GM19099 (cell line): Measurements from ENCODE around the gene CASZ1.

Source experiments
- POLR2A ChIP-seq: IDR thresholded peaks from 3 replicates; pipeline ENCODE4 v1.6.1; 2011; ENCODE audit warnings: low read depth; ENCODE audit not compliant: insufficient read length; ENCODE audit errors: extremely low read depth

The CASZ1 gene

DNA sequence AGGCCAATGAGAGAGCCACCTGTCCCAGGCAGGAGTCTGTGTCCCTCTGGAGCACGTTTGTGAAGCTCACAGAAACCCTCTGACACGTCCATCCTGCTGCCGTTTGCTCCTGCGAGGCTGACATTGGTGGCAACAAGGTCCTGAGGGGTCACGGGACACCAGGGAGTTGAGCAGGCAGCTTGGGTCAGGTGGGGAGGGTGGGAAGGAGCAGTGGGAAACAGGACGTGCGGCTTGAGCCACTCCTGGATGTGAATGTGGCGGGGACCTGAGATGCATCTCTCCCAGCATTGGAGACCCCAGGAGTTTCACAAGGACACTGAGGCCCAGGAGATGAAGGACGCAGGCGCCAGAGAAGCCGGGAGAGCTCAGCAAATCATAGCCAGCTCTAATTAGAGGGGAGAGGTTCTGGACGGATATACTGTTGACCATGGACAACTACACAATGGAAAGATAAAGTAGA lies 172.7 kb downstream of the CASZ1 start:
- TF ChIP-seq POLR2A: no peak

DNA sequence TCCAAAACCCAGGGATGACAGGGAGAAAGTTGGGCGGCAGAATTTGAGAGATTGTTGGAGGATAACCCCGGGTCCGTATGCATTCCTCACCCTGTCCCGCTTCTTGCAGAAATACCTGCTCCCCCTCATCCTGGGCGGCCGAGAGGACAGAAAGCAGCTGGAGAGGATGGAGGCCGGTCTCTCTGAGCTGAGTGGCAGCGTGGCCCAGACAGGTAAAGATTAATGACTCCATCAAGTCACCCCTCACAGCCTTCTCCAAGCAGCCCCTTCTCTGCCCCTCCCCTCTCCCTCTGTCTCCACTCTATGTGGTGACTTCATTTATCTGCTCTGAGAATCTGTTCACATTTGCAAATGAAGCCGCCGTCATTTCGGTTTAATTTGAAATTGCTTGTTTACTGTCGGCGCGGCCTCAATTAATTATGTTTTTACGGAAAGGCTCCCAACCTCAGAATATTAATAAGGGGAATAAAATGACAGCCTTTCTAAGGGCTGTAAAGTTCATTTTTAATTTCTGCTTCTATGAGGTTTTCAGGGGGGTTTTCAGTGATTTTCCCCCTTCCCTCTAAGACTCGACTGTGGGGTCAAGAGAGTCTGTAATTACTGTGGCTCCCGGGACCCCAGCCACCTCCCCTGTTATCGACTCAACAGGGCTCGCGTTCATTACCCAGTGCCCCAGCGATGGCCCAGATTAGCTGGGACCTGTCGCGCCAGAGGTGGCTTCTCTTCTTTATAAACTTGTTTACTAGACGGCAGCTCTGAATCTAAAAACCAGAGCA lies 173.3 kb downstream of the CASZ1 start:
- no peak for TF ChIP-seq POLR2A

DNA sequence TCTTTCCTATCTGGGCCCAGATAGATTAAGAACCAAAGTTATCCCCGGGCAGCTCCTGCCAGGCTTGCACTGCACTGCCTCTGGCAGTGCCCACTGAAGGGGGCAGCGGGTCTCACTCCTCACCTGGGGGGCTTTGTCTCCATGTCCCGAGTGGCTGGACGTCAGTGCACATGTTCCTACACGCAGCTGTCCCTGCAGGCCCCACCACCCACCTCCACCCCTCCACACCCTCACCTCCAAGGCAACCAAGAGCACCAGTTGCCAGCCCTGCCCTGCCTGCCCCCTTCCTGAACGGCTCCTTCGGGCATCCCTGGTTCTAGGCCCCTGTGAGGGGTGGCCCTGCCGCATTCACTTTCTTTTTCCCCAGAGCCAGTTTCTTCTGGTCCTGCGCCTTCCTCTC lies 174.5 kb downstream of the CASZ1 start:
- TF ChIP-seq POLR2A: no peak

DNA sequence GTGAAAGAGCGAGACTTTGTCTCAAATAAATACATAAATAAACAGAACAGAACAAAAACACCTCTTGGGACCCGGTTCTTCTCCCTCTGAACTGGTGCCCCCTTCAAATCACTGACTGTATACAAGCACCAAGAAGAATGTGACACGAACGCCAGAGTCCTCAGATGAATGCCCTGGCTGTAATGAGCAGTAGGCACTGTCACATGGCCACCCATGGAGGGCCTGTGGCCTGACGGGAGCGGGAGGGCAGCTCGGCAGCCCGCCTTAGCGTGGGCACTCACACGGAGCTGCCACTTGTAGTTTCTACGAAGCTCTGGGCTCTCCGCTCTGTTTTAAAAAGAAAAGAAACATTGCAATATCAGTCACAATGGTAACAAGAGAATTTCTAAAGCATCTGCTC lies 175.7 kb downstream of the CASZ1 start:
- TF ChIP-seq POLR2A: no peak

DNA sequence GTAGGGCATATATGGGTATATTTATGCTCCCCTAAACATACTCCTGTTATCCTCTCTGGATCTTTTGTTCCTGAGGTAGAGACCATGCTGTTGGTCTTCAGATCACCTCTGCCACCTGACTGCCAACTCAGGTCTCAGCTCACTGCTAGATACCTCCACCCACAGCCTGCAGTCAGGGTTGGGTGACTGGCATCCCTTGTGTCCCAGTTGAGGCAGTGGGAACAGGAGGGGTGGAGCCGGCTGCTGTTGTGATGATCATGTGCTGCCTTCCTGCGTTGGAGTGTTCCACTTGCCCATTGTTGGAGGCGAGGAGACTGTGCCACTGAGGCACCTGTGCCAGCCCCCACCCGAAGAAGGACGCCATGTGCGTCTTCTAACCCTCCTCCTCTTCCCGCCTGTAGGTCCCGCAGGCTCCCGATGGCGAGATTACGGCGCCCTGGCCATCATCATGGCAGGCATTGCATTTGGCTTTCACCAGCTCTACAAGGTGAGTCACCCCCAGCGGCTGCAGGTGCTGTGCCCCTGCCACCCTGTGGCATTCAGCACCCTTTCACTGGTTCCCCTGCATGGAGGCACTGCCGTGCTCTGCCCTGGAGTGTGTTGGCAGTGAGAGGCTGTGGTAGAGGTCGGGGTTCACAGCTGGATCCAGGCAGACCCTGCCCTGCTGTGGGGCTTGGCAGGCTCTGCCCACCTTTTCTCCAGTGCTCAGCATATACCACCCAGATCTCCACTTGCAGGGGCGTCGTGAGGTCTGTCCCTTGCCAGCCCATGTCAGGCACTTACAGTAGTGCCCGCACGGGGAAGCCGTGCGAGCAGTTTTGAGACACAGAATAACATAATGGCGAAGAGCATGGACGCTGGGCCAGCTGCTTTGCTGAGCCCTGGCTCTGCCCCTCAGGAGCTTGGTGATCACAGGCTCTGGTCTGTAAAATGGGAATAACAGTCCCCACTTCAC lies 178.2 kb downstream of the CASZ1 start:
- no peak for TF ChIP-seq POLR2A

DNA sequence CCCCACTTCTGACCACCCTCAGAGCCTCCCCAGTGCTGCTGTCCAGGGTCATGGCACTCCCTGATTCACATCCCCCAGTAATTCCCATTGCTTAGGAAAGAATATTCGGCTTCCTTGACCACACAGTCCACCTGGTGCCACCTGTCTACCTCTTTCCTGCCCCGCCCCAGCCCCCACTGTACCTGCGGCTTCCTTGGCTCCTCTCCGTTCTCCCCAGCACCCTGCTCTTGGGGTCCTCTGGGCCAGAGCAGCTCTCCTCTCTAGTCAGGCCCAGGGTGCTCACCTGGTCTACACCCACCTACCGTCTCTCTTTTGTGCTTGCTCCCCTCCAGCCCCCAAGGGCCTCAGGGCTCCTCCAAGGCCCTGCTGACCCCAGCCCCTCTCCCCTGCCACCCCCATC lies 179.1 kb downstream of the CASZ1 start:
- TF ChIP-seq POLR2A: no peak

DNA sequence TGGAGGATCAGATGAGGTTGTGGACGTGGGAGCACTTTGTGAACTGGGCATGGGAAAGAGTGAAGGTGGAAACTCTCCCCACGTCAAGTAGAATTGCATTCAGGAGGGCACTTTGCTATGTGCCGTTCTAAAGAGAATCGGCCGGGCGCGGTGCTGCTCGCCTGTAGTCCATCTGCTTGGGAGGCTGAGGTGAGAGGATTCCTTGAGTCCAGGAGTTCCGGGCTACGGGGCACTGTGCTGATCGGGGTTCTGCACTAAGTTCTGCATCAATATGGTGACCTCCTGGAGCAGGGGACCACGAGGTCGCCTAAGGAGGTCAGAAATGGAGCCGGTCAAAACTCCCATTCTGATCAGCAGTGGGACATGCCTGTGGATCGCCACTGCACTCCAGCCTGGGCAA lies 179.8 kb downstream of the CASZ1 start:
- no peak for TF ChIP-seq POLR2A

DNA sequence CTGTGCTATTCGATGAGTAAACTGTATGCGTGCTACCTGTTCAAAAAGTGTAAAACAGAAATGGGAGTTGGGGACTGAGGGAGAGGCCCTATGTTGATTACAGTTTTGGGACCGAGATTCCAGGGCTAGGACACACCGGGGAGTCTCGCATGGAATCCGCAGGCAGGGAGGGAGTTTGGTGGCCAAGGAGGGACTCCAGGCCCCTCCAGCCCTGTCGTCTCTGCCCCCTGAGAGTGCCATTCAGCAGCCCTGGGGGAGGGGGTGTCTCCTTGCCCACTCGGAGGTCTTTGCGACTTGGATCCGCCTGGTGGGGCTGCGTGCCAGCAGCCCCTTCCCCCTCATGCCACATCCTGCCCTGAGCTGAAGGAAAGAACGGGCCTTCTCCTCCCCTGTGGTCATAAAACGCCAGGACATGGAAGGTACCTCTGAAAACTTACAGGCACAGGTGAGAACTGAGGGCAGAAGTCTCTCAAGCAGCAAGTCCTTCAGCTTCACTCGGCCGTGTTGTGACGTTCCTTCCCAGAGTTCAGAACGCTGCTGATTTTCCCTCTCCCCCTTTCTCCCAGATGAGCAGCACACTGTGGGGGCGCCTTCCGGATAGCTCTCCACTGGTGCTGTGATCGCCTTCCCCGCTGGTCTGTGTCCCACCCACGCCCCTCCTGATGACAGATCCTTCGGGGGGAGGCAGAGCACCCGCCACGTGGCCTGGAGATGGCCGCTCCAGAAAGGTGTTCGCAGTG lies 180.3 kb downstream of the CASZ1 start:
- TF ChIP-seq POLR2A: no peak

DNA sequence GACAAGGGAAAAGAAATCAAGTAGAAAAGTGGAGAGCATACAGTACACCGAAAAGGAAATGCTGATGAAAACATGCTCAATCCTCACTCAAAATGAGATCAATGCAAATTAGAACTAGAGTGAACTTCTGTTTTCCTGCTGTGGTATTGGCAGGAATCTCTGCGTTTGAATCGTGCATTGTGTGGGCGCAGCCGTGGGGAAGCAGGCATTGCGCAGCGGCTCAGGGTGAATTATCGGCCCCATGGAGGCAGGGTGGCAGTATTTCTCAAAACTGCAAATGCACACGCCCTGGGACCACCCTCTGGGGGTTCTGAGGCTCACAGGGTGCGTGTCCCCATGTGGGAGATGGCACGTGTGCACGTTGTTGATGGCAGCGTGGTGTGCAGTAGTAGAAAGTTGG lies 181.1 kb downstream of the CASZ1 start:
- TF ChIP-seq POLR2A: no peak

DNA sequence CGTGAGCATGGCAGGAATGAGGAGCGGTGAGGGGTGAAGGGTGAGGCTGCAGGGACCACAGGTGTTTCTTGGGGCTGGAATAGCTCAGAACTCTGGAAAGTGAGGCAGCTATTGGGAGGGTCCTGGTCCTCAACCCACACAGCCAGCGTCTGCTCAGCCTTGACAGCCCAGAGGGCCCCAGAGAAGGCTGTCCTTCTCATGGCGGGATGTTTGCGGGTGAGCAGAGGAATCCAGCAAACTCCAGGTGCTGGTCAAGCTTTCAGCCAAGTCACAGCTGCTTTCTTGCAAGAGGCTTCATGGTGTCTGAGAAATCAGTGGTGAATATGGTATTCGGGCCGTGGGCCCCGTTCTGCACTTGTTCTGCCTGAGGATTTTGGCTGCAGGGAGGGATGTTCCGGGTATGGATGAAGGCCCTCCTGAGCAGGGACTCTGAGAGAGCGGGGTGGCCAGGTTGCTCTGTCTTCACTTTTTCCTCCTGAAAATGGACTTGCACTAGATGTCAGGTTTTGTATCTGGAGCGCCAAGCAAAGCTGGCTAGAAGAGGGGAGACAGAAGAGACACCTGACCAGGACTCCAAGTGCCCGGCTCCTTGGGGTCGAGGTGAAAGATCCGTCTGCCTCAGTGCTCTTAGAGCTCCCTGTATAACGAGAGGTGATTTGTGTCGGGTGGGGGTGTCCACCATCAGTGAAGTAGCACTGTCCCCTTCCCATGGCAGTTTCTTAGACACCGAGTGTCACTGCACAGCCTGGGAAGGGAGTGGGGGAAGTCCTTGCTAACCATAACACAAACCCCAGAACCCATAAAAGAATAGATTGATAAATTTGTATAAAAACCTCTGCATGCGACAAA lies 181.8 kb downstream of the CASZ1 start:
- TF ChIP-seq POLR2A: no peak

DNA sequence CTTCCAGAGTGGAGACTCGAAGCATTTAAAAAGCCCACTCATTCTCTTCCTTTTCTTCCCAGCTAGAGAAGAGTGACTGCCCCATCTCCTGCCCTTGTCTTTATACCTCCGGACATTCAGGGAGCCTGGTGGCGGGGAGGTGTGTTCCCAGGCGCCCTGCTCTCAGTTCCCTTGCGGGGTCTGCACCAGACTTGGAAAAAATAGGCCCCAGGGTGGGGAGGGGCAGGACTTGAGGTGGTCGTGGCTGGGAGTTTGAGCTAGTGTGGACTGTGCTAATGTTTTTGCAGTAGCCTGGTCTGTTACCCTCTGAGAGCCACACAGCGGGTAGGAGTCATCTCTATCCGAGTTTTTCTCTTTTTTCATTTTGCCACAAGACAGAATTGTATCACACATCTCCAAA lies 182.6 kb downstream of the CASZ1 start:
- TF ChIP-seq POLR2A: no peak

DNA sequence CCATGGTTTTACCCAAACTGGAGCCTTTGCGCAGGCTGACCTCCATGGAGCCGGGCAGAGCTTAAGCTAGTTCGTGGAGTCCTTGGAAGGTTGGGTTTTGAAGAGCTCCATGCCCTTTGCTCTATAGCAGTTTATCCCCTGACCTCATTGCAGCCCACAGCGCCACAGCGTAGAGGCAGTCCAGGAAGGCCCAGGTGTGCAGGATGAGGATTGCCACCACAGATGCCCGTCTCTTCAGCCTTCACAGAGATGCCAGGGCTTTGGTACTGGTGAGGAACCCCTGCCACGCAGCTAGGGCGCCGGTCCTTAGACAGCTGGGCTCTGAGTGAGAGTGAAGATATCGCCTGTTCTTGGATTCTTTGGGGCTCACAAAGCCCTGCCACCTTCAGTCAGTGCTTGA lies 183.1 kb downstream of the CASZ1 start:
- no peak for TF ChIP-seq POLR2A

DNA sequence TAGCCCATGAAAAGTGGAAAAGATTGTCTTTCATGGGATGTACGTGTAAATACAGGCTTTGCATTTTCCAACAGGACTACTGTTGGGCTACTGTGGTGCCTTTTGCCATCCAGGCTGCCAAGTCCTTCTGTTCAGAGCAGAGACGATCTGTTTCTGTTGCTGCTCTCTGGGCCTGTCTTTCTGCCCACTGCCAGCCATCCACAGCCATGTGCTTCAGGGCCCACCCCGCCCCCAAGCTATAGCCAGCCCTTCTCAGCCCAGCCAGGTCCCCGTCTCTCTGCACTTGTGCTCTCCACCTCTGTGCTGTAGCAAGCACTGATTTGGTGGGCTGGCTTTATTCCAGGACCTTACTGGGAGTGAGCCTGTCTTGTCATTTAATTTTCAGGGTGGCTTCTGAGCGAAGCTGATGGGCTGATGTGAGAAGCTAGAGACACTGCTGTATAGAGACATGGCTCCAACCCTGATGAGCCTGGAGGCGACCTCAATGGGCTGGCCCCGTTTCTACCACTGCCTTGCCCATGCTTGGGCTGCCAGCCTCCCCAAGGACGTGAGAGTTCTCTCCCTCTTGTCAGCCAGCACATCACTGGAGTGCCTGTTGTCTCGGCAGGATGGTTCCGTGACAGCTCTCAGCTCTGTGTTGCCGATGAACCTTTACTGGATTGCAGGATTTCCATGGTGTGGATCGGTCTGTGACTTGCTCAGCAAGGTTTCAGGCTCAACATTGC lies 183.8 kb downstream of the CASZ1 start:
- no peak for TF ChIP-seq POLR2A
